ENCODE measurements around the gene KIF6.

Gene KIF6

DNA sequence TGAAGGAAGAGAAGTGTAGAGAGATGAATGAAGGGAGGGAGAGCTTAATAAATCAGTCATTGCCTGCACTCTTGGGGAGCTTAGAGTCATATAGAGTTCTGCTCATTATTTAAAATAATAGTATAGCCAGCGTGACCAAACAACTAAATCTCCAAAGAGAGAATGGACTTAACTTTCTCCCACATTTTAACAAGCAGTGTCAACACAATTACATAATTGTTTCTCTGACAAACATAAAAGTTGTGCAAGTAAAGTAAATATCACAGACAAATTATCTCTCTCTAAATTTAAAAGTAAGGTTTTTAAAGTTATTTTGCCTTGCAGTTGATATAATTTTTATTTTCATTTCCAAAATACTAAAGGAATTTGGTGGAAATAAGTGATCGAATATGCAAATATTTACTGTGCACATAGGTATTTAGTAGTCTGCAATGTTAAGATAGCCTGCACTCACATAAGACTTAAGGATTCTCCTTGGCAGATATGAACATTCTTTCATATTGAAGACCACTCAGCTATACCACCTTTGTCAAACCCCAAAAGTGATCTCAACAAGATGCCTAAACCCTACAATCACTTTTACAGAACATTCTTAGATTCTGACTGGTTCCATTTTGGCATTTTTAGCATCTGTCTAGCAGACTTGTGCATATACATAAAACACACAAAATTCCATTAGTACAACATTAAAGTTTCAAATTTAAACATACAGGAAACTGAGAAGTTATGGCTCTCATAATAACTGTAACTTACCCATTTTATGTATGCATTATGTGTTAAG, 67.7 kb downstream of the KIF6 start:
- DNase-seq: no peak

DNA sequence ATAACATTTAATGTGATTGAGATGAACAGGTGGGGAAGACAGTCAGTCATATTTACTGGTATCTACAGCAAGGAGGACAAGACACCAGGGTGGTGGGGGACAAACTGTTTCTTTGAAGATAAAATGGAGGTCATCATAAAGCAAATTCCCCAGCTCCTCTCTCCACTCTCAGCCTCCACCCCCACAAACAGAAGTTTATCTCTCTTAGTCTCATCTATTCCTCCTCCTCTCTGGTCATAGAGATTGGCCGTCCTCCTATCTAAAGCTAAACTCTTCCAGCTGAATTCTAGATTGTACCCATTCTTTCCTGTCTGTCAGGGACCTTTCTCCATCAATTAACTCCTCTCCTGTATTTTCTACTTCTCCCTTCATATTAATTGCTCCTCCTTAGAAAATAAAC, 71.1 kb downstream of the KIF6 start:
- no peak for DNase-seq

- no peak for DNase-seq
These were observed 71.6 kb downstream of the KIF6 start for GRCh38 chr6:39653612-39654011.

DNA sequence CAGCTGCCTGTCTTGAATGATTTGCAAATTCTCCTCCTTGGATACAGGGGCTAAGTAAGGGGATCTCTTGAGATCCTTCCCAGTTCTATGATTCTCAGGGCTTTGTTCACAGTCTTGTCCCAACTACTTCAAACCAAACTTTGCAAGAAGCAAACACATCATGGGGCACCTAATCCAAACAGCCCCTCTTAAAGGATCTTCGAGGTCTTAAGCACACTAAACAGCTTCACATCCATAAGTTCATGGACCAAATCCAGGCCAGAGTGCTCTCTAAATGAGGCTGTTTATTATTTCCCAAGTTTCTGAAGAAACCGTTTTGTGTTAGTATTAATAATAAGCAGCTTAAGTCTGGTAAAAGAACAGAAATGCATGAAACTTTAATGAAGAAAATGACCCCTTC, 75.2 kb downstream of the KIF6 start:
- DNase-seq: no peak

GRCh38 chr6:39646751-39647420, 78.3 kb downstream of the KIF6 start:
- no peak for DNase-seq

DNA sequence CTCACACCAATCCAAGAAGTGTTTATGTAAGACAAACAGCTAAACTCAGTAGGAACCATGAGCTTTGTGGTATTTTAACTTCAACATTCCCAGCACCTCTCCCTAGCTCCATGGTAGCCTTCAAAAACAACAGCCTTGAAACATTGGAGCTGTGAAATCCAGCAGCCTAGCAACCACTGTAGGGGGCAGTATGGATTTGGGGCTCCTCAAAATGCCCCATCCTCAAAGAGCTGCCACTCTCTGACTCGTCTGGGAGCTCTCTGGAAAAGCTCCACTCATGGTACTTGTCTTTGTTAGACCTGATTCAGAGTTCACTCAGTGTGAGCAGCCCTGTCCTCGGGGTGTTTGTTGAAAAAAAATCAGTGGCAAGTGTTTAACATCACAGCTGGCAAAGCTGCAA, 82.9 kb downstream of the KIF6 start:
- no peak for DNase-seq

DNA sequence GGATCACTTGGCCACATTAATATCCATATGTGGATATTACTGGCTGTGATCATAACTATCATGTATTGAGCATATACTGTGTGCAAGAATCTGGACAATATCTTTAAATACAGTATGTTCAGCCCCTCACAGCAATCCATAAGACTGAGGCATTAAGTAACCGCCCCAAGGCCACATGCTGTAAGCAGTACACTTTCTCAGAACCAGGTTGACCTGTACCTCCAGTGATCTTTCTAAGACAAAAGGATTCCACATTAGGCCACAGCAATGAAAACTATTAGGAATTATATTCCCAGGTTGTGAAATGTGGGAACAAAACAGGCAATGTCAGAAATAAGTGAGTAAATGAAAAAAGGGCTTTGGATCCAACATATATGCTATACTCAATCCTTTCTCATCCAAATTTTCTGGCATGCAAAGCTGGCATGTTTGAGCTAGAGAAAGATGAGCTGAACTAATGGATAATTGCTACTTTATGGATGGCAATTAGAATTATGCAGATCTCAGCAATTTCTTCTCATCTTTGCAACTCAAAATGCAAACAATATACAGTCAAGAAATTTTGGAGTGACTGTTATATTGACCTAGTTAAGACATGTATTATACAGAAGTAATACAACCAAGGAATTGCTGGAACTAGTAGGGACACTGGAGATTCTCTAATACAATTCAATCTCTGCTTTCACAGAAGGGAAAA, 86.9 kb downstream of the KIF6 start:
- DNase-seq: no peak

- DNase-seq: no peak
These were observed 90.4 kb downstream of the KIF6 start for GRCh38 chr6:39634646-39635341.

DNA sequence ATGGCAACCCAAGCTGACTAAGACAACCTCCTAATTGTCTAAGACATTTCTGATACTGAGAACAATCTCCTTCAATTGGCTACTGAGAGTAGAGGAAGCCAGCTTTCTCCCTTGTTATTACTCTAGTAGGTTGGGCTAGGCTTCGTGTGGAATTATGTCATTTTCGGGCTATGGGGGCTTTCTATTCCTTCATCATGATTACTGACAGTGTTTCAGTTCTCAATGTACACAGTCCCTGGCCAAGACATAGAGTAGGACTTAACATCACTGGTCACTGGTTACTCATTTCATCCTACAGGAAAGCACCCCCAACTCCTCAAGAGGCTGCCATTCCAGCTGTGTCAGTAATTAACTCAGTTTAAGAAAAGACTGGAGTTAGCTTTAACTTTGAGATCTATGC, 100.0 kb downstream of the KIF6 start:
- DNase-seq: no peak

- DNase-seq: no peak
These were observed 101.5 kb downstream of the KIF6 start for GRCh38 chr6:39623750-39624149.

DNA sequence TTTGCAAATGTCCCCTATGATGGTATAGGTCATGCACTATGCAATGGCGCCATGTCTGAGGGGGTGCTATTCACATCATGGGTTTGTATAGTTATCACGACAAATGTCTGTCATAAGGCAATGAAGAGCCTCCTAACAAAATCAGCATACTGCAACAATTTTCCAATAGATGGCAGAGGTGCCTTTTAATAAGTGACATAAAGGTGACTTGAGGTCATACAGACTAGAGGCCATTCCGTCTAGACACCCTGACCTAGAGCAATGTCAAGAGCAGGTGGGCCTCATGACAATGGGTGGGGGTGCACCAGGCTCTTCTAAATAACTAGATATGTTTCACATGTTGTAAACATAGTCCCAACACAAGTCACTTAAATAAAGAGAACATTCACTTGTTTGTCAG, 107.7 kb downstream of the KIF6 start:
- DNase-seq: no peak

- DNase-seq: no peak
These were observed 108.2 kb downstream of the KIF6 start for GRCh38 chr6:39617026-39617425.

DNA sequence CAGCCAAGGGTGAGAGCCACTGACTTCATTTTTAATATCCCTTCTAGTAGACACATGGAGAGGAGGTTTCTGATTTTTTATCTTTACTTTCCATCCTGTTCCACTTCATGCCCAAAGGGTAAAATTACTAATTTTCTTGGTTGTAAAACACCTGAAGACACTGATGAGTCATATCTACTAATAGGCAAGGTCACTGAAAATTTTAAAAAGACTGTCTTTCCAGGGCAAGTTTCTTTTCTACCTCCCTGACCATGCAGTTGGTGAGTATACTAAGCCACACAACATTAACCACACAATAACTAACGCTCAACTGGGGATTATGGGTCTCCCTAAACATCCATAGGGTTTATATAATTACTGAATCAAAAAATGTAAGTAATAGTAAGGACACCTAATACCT, 109.6 kb downstream of the KIF6 start:
- DNase-seq: no peak

GRCh38 chr6:39614393-39614950, 110.7 kb downstream of the KIF6 start:
- no peak for DNase-seq

DNA sequence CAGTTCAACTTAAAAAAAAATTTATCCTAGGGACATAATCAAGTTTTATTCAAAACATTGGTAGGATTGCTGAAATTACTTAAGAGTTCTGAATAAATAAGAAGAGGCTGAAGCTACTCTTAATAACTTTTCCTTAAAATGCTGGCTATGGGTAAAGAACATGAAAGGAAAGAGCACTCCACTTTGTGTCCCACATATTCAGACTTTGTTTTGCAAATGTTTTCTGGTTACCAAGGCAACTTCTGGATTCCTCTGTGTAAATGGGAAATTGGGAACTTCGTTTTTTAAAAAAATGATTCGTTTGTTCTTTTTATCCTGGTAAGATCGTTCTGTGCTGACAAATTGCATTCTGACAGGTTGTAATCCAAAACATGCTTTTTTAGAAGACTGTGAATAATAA, 115.0 kb downstream of the KIF6 start:
- no peak for DNase-seq

- DNase-seq: no peak
These were observed 116.4 kb downstream of the KIF6 start for GRCh38 chr6:39608652-39609345.

DNA sequence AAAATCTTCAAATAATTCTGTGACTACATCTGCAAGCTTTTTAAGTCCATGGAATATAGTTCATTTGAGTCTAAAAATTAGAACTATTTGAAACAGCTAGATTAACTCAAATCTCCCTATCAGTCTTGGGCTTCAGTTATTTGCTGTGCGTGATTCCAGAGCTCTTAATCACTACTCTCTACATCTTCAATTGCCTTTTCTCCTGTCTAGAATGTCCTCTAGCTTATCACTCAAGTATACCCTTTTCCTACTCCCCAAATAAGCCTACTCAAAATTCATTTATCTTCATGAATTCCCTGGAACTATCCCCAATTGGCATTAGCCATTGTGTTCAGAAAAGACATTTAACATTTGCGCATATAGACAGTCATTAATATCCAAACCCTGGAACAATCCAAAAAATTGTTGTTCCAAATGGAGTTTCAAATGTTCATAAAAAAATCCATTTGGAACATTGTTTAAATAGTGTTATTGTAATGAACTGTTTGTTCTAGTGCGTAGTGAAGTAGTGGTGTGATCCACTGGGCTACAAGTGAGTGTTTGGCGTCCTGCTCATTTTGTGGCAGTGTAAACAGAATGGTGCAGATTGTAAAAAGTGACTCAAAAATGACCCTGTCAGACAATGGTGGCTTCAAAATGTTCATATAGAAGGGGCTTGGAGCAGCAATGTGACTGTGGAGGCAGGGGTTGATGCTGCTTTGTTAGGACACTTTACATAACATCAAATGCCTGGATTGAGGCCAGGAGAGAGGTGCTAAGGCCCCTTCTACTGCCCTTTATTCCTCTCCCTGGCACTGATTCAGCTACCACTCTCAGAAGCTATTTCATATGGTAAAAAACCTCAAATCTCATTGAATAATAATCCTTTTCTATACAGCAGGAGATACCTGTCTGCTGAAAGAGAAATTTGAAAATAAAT, 122.3 kb downstream of the KIF6 start:
- DNase-seq: no peak

DNA sequence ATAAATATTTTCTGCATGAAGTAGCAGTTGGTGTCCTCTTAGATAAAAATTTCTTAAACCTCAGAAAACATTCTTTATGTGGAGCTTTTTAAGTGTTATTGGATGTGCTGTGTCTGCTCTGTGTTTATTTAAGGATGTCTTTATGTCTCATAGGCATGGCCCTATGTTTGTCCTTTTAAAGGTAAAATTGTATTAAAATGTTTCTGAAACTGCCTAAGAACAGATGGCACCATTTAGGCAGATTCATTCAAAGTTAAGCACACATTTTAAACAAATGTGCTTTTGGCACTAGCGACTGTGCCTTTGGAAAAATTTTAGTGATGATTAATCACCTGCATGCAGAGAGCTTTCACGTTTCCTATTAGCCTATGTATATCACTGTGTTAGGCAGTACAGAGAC, 125.2 kb downstream of the KIF6 start:
- DNase-seq: no peak

DNA sequence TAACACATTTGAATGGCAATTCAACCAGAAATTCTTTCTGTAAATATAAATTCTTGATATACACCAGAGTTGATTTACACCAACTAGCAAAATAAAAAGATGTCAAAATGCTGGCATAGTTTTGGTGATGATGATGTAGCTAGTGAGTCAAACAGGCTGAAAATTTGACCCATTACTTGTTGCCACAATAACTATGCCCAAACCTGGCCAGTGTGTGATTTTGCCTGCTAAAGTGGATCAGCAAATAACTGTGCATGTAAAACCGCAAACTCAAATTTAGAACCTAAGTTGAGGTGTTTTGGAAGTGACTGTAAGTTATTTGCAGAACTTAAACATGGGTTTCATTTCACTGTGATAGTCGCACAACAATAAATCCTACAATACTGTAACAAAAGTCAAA, 125.9 kb downstream of the KIF6 start:
- no peak for DNase-seq

DNA sequence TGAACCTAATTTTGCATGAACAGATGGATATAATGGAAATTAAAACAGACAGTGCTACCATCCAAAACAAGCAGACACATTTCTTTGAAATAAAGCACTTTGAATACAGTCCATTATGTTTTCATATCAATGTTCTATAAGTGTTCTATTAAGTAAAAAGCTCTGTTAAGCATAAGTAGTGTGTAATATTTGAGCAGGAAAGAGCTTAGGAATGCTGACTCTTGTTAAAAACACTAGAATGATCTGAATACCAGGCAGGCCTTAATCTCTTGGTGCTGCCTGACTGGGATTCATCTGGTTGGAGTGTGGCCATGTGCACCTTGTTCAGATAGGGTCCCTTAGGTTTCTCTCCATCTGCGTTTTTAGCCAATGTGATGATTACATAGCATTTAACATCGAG, 130.9 kb downstream of the KIF6 start:
- no peak for DNase-seq

DNA sequence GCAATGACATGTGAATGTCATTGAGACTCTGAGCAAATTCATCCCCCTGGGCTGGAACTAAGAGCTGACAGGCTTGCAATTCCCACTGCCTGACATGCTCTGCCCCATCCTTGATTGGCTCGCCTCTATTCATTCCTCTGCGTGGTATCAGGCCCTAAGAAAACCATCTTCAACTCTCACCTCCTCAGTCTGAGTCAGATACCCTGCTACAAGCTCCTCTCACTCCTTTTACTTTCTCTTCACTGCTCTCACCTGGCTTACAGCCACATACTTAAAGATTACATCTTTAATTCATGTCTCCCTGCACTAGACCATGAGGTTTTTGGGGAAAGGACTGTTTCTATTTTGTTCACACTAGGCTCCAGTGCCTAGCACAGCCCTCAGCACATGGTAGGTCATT, 131.6 kb downstream of the KIF6 start:
- DNase-seq: no peak
